Gastrocnemius medialis (tissue), 4 donors: ENCODE measurements around the gene IGSF8. TPM values are rescaled to one million over a fixed set of nuclear protein-coding genes. Genes with fewer than 3 reads are reported as not detected.

Experiments
- ATAC-seq, 2 donors: fragments of 150-250 bp; one replicate each; pipeline ENCODE4 v1.9.1; 2016
- DNase-seq, 2 donors: peaks; one replicate each; pipeline ENCODE4 v3.0.0-alpha.2; 2019
- H3K27ac ChIP-seq, 4 donors: fragments of 200-600 bp; sonication (generic); 1 replicate in 1 of 4; 2 replicates in 3 of 4; pipeline ENCODE4 v1.5.1; 2016 to 2018; ENCODE audit warnings: mild to moderate bottlenecking in 2 of 4, moderate library complexity in 1 of 4
- H3K27me3 ChIP-seq, 3 donors: fragments of 200-600 bp; sonication (generic) in 2 of 3; 1 replicate in 1 of 3; 2 replicates in 2 of 3; pipeline versions ENCODE4 v1.5.1 to v1.6.0; 2016 to 2019; ENCODE audit warnings: mild to moderate bottlenecking in 1 of 3, moderate library complexity in 1 of 3
- H3K36me3 ChIP-seq, 2 donors: fragments of 200-600 bp; sonication (generic) in 1 of 2; one replicate each; pipeline ENCODE4 v1.5.1; 2017 to 2018
- H3K4me1 ChIP-seq, 2 donors: fragments of 200-600 bp; sonication (generic) in 1 of 2; one replicate each; pipeline ENCODE4 v1.5.1; 2016 to 2017; ENCODE audit warnings: mild to moderate bottlenecking in 2 of 2
- H3K4me3 ChIP-seq, 4 donors: fragments of 200-600 bp; sonication (generic) in 3 of 4; 1 replicate in 1 of 4; 2 replicates in 3 of 4; pipeline ENCODE4 v1.5.1; 2016 to 2019; ENCODE audit warnings: mild to moderate bottlenecking in 2 of 4
- H3K9me3 ChIP-seq, 3 donors: fragments of 200-600 bp; sonication (generic) in 2 of 3; 1 replicate in 1 of 3; 2 replicates in 2 of 3; pipeline ENCODE4 v1.5.1; 2016 to 2019
- CTCF ChIP-seq, 5 experiments: fragments of 450-650 bp in 3 of 5; fragments of 200-600 bp in 2 of 5; sonication (generic) in 2 of 5; IDR thresholded peaks in 4 of 5; conservative IDR thresholded peaks in 1 of 5; 1 replicate in 4 of 5; 2 replicates in 1 of 5; pipeline ENCODE4 v1.5.1; 2016 to 2019; ENCODE audit warnings: antibody characterized with exemption in 5 of 5, mild to moderate bottlenecking in 3 of 5, moderate library complexity in 3 of 5
- POLR2A ChIP-seq, 2 donors: fragments of 450-650 bp; IDR thresholded peaks; one replicate each; pipeline ENCODE4 v1.6.1; 2017; ENCODE audit warnings: antibody characterized with exemption in 2 of 2, mild to moderate bottlenecking in 2 of 2, moderate library complexity in 2 of 2
- in situ Hi-C, 4 donors: fragments of 200-750 bp; cut with MboI; loops; one replicate each; pipeline versions ENCODE4 v1.15.0 to v1.8.0; 2017; ENCODE audit warnings: low sequenced_read_pairs in 4 of 4
- intact Hi-C: fragments of 100-400 bp; cut with DNase I; formaldehyde crosslinking; loops from one replicate; pipeline ENCODE4 v1.15.1; 2023; ENCODE audit warnings: low total_unique reads
- total RNA-seq, 4 donors: library from RNA; depleted of rRNA; stranded (reverse); fragments of >200 nt; gene quantifications; one replicate each; pipeline versions ENCODE4 v1.1.0 to v1.2.3, GENCODE V29; 2016

IGSF8 gene
- total RNA-seq, 4 donors from 2014 or later, result 3.4 to 12.8 (median 8.7) TPM

GRCh38 chr1:160091666-160092223 lies 6.7 kb downstream of the IGSF8 start:
- Histone ChIP-seq H3K36me3 (peaks cover 0 to 6% of the 10 kb centered on the region in 2 donors), H3K27ac (no peak overlapping the region), H3K4me3 (no peak overlapping the region), H3K9me3 (no peaks in the 10 kb centered on the region), H3K4me1 (peaks cover under 1 to 4% of the 10 kb centered on the region in 2 donors), H3K27me3 (no peaks in the 10 kb centered on the region)
- intact Hi-C loops (no loop called here), in situ Hi-C loops (loop anchor here in 2 of 4 donors (10.0 to 25.0 kb wide), 3 partner anchors 163 to 271 kb away; partner anchors contain the start of genes NHLH1 (in 2 of the 2) and PEX19 (in 1 of the 2))
- TF ChIP-seq POLR2A (IDR thresholded peaks at IDR 0.05), result no peak
- DNase-seq (no peak), ATAC-seq (no peak)

GRCh38 chr1:160090760-160091159 lies 7.7 kb downstream of the IGSF8 start:
- DNase-seq (no peak), ATAC-seq (no peak)
- in situ Hi-C loops, result loop anchor here in 2 of 4 donors (10.0 to 25.0 kb wide), 3 partner anchors 164 to 272 kb away; partner anchors contain the start of genes NHLH1 (in 2 of the 2) and PEX19 (in 1 of the 2)
- intact Hi-C loops, result no loop called here
- Histone ChIP-seq H3K4me1 (peaks cover 0 to 5% of the 10 kb centered on the region in 2 donors), H3K27ac (no peak overlapping the region), H3K4me3 (no peak overlapping the region), H3K9me3 (no peaks in the 10 kb centered on the region), H3K27me3 (no peaks in the 10 kb centered on the region), H3K36me3 (peaks cover 0 to 6% of the 10 kb centered on the region in 2 donors)
- TF ChIP-seq CTCF (IDR thresholded peaks at IDR 0.05 in 4 of 5, conservative IDR thresholded peaks at IDR 0.05 in 1 of 5) (no peak), POLR2A (IDR thresholded peaks at IDR 0.05) (no peak)

GRCh38 chr1:160089883-160090282 lies 8.5 kb downstream of the IGSF8 start:
- H3K36me3 ChIP-seq, result peaks cover 0 to 6% of the 10 kb centered on the region in 2 donors
- TF ChIP-seq POLR2A (IDR thresholded peaks at IDR 0.05) (no peak), CTCF (IDR thresholded peaks at IDR 0.05 in 4 of 5, conservative IDR thresholded peaks at IDR 0.05 in 1 of 5) (no peak)
- in situ Hi-C loops, result loop anchor here in 3 of 4 donors (10.0 to 25.0 kb wide), 4 partner anchors 55 to 272 kb away; partner anchors contain the start of genes NHLH1 (in 2 of the 3), PEX19 (in 1 of the 3) and PIGM (in 1 of the 3)

GRCh38 chr1:160087118-160087662 lies 11.2 kb downstream of the IGSF8 start:
- intact Hi-C loops, result loop anchor here (5.0 to 10.0 kb wide), 2 partner anchors 205 to 288 kb away; no protein-coding TSS in a partner anchor

More at GRCh38 chr1:160089883-160090282, 8.5 kb downstream of the IGSF8 start:
- no peak overlapping the region for H3K4me3 ChIP-seq
- H3K4me1 ChIP-seq, result peaks cover 0 to 6% of the 10 kb centered on the region in 2 donors
- DNase-seq (no peak), ATAC-seq (no peak)
- no peaks in the 10 kb centered on the region for H3K27me3 ChIP-seq
- no peak overlapping the region for H3K27ac ChIP-seq
- intact Hi-C loops, result loop anchor here (5.0 to 10.0 kb wide), 2 partner anchors 202 to 285 kb away; no protein-coding TSS in a partner anchor
- no peaks in the 10 kb centered on the region for H3K9me3 ChIP-seq

More at GRCh38 chr1:160087118-160087662, 11.2 kb downstream of the IGSF8 start:
- TF ChIP-seq CTCF (IDR thresholded peaks at IDR 0.05 in 4 of 5, conservative IDR thresholded peaks at IDR 0.05 in 1 of 5) (no peak), POLR2A (IDR thresholded peaks at IDR 0.05) (no peak)
- Histone ChIP-seq H3K4me1 (peaks cover 0 to 6% of the 10 kb centered on the region in 2 donors), H3K4me3 (no peak overlapping the region), H3K36me3 (peaks cover 0 to 4% of the 10 kb centered on the region in 2 donors), H3K27me3 (peaks cover 0 to 7% (median 1%) of the 10 kb centered on the region in 3 donors), H3K27ac (no peak overlapping the region), H3K9me3 (no peaks in the 10 kb centered on the region)
- no peak for DNase-seq
- ATAC-seq, result no peak
- in situ Hi-C loops, result loop anchor here in 3 of 4 donors (10.0 to 25.0 kb wide), 3 partner anchors 52 to 275 kb away; partner anchors contain the start of genes NHLH1 (in 2 of the 3), PEX19 (in 1 of the 3) and PIGM (in 1 of the 3)
